ENCODE data around the gene ANKMY1.

The ANKMY1 gene, protein sequence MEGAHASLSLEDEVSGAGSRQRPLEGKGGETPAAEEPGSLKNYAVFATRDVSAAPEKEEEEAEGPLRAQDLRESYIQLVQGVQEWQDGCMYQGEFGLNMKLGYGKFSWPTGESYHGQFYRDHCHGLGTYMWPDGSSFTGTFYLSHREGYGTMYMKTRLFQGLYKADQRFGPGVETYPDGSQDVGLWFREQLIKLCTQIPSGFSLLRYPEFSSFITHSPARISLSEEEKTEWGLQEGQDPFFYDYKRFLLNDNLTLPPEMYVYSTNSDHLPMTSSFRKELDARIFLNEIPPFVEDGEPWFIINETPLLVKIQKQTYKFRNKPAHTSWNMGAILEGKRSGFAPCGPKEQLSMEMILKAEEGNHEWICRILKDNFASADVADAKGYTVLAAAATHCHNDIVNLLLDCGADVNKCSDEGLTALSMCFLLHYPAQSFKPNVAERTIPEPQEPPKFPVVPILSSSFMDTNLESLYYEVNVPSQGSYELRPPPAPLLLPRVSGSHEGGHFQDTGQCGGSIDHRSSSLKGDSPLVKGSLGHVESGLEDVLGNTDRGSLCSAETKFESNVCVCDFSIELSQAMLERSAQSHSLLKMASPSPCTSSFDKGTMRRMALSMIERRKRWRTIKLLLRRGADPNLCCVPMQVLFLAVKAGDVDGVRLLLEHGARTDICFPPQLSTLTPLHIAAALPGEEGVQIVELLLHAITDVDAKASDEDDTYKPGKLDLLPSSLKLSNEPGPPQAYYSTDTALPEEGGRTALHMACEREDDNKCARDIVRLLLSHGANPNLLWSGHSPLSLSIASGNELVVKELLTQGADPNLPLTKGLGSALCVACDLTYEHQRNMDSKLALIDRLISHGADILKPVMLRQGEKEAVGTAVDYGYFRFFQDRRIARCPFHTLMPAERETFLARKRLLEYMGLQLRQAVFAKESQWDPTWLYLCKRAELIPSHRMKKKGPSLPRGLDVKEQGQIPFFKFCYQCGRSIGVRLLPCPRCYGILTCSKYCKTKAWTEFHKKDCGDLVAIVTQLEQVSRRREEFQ
- total RNA-seq = 17.3 to 74.3 (median 59.6) reads per million in 3 experiments

DNA sequence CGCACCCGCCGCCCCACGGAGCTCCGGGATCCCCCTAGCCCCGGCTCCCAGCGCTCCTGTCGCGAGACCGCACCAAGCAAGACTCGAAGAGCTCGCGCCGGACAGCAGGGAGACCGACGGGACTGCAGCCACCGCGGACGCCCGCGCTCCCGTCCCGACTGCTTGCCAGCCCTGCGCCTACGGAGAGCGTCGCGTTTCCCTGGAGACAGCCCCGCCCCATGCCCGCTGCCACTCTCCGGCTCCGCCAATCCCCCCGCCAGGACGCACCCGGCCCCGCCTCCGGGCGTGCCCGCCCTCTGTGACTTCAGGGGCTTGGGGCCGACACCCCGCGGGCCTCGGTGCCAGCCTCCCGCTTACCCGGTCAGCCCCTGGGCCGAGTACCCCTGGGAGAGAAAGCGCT is at the start of gene ANKMY1:
TSS of gene ANKMY1 (minus strand) at position 181 of the 400 bp plus-strand sequence. CDS start 653 bp downstream, outside the sequence.
- DNase-seq = peak; percentile 41

DNA sequence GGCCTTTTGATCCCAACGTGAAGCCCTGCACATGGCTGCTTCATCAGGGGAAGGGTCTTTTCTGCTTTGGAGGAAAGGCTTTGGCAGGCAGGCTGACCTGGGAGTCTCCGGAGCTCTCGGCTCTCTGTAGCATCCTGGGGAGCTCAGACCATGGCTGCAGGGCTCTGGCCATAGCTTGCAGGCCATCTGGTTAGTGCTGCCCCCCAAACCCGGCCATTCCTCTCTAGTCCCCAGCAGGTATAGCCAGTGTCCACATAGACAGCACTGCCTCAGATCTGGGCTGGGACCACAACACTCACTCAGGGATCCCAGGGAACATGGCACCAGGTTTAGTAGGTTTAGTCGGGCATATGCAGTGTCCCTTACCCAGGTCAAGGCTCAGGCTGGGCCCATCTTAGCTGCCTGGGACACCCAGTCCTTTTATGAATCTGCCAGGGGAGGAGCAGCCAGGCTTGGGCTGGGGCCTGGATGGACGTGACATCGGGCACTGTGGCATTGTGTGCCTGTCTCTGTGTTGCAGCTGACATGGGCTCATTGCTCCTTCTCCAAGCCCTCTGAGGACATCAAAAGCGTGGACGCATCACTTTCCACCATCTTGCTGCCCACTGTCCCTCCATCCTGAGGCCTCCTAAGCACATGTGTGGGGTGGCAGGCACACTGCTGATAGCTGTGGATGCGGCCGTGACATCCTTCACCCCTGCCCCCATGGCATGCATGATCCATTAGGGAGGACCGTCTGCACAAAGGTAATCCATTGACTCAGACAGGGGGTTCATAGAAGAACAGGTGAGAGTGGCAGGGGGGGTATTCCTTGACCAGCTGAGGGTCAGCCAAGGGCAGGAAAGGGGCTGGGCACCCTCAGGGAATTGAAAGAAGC is 48.3 kb upstream of the ANKMY1 start:
- no peak for DNase-seq

DNA sequence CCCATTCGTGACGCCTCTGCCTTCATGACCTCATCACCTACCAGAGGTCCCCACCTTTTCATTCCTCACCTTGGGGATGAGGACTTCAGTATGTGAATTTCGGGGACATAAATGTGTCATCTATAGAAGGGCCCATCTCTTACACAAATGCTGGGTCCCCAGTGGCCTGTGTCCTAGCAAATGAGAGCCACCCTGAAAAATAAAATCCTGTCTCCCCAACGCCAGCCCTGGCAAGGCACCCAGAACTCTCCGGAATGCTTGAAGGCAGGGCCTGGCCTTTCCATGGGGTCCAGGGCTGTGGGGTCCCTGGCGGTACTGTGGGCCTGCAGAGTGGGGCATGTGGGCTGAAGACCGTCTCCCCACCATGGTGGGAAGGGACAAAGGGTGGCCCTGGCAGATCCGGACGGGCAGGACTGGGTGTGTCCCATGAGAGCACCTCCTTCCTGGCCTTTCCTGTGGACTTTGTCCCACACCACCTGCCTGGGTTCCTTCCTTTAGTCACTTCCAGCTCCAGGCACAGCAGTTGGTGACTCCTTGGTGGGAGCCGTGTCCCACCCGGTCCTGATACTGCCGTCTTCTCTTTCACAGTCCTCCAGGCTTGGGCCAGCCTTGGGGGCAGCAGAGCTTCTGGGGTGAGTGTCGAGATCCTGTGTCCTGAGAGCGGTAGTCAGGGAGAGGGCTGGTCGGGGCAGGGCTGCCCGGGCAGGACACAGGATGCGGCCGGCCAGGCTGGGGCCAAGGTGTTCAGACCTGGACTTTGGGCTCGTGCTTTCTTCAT is 47.3 kb upstream of the ANKMY1 start:
- DNase-seq = no peak

DNA sequence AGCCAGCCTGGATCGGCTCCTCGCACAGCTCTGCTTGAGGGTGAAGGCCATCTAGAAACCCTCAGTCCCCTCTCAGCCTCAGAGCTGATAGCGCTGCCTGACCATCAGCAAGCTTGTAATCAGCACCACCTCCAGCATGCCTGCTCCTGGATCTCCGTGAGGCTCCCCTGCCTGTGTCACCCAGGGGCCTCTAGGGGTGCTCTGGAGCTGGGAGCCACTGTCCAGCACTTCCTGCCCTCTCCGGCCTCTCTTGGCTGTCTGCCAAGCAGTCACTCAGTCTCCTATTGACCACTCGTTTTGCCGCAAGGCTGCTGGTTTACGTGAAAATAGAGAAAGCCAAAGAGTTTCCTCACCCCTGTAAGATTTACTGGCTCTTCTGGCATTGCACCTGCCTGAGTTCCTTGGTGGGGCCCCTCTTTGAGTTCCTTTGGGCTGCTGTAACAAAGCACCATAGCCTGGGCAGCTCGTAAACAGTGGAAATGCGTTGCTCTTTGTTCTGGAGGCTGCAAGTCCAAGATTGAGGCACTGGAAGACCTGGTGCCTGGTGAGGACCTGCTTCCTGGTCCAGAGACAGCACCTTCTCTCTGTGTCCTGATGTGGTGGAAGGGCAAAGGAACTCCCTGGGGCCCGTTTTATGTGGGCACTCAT is 46.6 kb upstream of the ANKMY1 start:
- no peak for DNase-seq

DNA sequence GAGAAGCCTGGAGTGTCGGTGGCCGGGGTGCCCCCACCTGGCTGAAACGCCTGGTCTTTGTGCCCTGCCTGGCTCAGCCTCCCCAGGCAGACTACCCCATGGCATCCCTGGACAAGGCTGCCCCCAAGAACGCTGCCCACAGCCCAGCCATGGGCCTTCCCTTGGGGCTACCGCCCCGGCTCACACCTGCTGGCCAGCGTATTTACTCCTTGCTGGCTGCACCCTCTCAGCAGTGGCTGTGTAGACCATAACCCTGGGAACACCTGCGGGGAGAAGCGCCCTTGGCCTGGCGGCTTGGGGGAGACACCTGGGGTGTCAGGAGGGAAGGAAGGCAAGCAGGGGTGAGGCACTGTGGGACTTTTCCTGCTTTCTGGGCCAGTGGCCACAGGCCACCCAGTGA is 46.1 kb upstream of the ANKMY1 start:
- no peak for DNase-seq

DNA sequence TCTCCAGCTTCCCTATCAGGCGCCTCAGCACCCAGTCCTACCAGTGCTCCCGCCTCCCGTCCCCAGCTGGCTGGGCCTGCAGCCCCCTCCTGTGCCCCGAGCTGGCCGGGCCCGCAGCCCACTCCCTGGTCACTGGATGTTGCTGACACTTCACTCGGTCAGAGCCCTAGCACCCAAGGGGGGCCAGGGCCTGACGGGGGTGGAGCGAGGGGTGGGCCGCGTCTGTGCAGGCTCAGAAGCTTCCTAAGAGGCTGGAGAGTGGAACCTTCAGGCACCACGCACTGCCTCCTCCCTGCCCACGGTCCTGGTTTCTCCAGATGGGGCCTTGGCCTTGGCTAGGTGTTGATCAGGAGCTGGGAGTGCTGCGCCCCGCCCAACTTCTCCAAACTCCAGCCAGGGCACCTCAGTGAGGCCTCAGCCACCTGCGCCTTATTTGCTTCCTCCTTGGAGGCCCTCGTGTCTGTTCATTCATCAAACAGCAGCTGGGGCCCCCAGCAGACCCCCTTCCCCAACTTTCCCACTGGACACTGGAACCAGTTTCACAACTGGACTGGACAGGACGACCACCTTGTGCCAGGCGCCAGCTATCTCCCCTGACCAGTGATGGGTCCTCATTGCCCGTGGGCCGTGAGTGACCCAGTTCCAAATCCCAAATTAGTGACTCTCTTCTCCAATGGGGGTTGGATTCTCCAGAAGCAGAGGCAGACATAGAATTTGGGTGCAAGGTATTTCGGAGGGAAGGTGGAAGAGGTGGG is 45.5 kb upstream of the ANKMY1 start:
- no peak for DNase-seq

DNA sequence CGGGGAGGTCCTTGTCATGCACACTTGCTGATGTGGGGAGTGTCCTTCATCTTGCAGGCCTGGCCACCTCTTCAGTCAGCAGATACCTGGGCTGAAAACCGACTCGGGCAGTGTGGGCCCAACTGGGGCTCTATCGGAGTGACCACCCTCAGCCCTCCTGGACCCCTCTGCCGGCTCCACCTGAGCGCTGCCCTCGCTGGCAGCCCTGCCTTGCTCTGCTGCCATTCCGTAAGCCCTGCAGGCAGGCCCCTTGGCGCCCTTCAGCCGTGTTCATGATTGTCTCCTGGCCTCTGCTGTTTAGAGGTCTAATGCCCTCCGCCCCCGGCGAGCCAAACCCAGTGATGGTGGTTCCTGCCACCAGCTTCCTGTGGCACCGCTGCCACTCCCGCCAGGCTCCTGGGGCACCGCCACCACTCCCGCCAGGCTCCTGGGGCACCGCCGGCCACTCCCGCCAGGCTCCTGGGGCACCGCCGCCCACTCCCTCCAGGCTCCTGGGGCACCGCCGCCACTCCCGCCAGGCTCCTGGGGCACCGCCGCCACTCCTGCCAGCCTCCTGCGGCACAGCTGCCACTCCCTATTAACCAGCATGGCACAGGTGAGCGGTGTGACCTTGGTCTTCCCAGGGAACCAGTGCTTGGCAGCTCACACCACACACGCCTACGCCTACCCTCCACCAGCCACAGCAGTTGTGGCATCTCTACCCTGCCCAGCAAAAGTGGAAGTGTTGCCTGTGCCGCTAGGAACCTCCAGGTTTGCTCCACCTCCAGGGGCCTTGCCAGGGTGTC is 44.7 kb upstream of the ANKMY1 start:
- no peak for DNase-seq

DNA sequence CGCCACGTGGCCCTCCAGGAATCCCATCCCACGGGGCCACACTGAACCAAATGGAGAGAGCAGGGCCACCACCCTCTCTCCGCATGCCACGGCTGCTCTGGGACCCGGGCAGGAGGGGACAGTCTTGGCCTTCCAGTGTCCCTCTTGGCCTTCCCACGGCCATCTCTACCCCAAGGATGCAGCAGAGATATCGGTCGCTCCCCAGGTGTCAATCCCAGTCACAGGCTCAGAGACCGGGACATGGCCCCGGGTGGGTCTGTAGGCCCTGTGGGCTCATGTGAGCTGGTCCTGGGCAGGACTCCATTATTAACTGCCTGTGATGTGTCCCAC is 44.0 kb upstream of the ANKMY1 start:
- DNase-seq = no peak

DNA sequence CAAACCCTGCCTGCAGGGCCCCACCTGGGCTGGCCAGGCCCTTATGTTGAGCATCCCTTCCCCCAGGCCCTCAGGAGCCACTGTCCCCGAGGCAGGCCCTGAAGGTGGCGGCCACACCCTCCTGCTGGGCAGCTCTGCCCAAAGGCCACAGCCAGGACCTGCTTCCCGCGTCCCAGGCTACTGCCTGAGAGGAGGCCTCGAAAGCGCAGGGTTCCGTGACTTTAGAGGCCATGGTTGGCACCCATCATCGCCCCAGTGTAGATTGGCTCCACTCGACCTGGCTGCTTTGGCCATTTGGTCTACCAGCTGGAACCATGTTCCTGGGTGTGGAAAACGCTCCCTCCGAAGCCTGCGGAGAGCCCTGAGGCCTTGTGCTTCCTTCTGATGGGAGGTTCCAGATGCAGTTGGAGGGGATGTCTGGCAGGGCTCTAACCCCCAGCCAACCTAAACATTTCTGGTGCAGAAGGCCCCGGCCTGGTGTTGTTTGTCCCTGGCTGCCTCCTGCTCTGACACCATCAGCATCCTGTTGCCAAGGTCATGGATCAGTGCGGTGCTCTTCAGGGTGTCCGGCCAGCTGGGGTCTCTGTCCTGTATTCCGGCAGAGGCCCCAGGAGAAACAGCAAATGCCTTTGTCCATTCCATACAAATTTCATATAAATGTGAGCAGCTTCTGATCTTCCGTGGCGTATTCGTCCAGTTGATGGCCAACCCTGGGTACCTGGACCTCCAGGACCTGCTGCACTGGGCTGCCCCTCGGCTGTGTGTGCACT is 43.5 kb upstream of the ANKMY1 start:
- DNase-seq = no peak

DNA sequence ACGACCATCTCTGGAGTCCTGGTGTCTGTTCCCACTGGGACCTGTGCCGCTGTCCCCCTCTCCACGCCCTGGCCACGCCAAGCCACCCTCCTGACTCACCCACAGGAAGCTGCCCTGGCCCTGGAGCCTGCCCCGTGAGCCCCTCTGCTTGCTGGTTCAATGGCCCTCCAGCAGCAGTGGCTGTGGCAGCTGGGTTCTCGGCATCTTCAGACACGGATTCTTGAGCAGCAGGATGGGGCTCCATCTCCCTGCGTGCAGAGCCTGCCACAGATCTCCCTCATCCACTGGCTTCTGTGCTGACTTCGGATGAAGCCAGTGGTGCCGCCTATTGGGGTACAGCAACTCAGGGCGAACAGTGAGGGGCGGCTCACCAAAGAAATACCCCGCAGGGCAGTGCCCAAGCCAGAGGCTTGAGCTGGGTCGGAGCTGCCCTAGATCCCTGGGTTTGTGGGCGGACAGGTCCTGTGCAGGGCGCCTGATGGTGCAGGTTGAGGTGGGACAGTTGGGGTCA is 42.7 kb upstream of the ANKMY1 start:
- no peak for DNase-seq

DNA sequence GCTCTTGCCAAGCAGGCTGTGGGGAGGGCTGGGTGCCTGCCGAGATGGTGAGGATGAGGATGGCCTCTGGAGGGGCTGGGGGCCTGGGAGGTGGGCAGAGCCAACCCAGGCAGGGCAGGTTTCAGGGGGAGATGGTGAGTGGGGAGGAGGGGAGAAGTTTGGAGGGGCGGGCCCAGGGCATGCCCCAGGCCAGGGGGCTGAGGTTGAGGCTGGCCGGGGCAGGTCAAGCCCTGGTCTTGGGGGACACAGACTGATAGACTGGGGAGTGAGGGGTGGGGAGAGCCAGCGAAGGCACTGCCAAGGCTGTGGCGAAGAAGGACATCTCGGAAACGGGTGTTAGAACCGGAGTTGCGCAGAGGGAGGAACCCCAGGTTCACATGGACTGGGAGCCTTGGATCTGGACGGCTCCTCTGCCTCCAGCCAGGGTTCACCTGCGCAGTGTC is 41.4 kb upstream of the ANKMY1 start:
- no peak for DNase-seq

DNA sequence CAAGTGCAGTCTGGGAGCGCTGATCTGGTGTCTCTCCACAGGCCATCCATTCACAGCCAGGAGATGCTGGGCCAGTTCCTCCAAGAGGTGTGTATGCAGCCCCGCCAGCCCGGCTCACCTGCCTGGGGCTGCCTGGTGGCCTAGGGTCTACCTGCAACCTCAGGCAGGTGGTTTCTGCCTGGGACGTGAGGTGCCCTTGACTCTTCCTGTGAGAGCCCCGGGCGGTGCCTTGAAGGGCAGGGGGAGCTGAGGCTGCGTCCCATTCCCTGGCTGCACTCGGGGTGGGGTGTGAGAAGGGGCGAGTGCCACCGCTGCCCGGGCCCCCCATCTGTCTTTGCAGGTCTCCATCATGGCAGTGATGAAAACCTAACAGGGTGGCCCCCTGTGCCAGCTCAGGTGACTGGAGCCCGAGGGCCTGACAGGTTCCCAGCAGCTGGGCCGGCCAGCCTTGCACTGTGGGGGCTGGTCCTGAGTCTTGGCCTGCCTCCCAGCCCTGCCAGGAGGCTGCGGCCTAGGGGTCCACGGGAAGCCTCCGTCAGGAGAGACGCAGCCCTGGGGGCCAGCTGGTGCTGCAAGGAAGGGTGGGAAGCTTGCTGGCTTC is 40.6 kb upstream of the ANKMY1 start:
- DNase-seq = no peak

DNA sequence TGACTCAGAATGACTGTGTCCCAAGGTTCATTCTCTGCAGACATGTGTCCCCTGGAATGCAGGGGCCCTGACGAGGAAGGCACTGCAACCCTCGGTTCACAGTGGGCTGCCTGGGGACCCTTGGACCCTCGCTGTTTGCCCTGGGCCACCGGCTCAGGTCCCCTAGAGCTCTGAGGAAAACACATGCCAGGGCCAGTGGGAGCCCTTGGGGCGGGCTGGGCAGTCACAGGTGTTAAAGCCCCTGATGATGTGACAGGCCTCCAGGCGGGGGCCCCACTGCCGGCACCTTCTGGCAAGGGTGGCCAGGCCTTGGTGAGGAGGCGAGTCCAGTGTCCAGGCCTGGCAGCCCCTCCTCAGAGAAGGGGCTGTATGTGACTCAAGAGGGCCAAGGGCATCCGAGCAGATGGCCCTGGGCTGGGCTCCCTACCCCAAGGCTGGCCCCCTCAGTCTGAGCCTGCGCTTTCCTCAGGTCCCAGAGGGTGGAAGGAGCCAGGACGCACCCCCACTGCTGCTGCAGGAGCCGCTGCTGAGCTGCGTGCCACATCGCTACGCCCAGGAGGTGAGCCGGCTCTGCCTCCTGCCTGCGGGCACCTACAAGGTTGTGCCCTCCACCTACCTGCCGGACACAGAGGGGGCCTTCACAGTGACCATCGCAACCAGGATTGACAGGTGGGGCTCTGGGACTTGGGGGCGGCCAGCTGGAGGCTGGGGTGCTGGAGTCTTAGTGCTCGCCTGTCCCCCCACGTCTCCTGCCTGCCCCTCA is 39.8 kb upstream of the ANKMY1 start:
- DNase-seq = no peak

DNA sequence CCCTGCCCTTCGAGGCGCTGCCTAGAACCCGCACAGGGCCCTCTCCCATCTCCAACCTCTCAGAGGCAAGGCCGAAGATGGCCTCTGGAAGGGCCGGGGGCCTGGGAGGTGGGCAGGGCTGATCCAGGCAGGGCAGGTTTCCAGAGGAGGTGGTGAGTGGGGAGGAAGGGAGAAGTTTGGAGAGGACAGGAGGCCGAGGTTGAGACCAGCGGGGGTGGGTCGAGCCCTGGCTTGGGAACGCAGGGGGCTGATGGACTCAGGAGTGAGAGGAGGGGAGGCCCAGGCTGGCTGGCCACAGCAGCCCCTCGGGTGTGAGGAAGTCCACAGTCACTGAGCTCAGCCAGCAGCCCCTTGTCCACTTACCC is 39.2 kb upstream of the ANKMY1 start:
- no peak for DNase-seq

DNA sequence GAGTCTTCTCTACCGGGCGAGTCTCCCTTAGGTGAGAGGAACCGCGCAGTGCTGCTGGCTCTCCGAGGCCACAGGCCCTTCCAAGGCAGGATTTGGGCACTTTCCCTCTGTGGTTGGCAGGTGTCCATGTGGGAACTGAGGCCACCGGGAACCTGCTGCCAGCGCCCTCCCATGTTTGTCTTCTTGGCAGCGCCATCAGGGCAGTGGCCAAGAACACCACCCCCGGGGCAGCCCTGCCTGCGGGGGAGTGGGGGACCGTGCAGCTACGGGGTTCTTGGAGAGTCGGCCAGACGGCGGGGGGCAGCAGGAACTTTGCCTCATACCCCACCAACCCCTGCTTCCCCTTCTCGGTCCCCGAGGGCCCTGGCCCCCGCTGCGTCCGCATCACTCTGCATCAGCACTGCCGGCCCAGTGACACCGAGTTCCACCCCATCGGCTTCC is 38.7 kb upstream of the ANKMY1 start:
- DNase-seq = no peak

DNA sequence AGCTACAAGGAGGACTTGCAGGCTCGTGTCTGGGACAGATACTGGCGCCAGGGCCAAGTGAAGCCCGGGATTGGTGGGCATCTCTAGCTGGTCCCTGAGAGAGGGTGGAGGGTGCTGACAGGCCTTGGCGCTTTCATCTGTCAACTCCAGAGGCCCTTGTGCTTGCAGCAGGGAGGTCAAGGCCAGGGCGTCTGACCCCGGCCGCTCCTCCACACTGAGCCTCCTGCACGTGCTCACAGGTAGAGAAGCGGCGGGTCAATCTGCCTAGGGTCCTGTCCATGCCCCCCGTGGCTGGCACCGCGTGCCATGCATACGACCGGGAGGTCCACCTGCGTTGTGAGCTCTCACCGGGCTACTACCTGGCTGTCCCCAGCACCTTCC is 38.3 kb upstream of the ANKMY1 start:
- no peak for DNase-seq

DNA sequence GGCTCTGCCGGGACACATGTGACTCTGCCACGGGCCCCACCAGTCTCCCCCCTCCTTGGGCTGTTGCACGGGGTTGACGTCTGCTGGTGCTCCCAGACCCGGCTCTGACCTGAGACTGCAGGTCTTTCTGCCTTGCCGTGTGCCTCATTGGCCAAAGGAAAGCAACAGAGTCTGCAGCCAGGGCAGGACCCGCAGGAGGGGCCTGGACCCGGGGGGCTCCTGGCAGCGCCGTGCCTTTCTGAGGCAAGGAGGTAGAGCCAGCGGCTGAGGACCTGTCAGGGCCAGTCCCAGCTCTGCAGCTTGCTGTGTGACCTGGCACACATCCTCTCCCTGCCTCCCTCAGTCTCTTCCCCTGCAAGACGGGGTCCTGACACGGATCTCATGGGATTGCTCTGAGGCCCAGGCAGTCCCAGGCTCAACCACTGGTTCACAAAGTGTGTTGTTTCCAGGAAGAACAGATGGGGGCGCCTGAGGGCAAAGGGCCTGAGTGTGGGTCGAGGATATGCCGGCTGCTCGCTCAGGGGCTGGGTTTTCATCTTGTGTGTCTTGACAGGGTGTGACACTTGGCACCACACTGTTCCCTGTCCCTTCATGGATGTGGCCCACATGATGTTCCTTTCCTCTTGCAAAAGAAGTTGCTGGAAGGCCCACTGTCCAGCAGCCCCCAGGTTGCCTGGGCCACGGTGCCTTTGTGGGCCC is 37.7 kb upstream of the ANKMY1 start:
- peak; percentile 8 for DNase-seq

Data from central memory CD4-positive, alpha-beta T cell (primary cell).